Erythroblast (primary cell): ENCODE results near the gene RAC3.

Source experiments
- GATA1 ChIP-seq: IDR thresholded peaks from 2 replicates; pipeline ENCODE4 v1.6.1; 2011; ENCODE audit warnings: low read depth, mild to moderate bottlenecking, control low read depth, low read length, moderate library complexity
- POLR2A ChIP-seq: IDR thresholded peaks from 2 replicates; pipeline ENCODE4 v1.6.1; 2011; ENCODE audit warnings: mild to moderate bottlenecking, low read length

DNA sequence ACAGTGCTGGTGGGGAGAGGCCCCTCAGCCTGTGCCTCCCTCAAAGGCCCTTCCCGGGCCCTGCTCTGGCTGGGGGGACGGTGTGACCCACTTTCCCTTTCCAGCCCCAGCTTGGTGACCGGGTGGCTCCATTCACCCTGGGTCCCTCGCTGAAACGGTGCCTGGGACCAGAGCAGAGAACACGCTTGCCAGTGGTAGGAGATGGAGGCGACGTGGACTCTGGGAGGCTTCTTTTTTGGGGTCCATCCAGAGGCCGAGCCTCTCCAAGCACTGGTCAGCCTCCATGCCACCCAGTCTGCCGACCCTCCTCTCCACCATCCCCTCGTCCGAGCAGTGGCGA is 16.5 kb upstream of the RAC3 start:
- TF ChIP-seq POLR2A: no peak
- no peak for TF ChIP-seq GATA1
